Stomach (tissue), 9 donors: ENCODE results near the gene VAMP2. TPM values are rescaled to one million over a fixed set of nuclear protein-coding genes. Genes with fewer than 3 reads are reported as not detected.

Experiments used
- DNase-seq, 2 donors: peaks; one replicate each; pipeline versions ENCODE4 v3.0.0 to v3.0.0-alpha.2; 2013 to 2019
- H3K27ac ChIP-seq, 5 donors: fragments of 200-600 bp in 4 of 5; sonication (generic) in 4 of 5; one replicate each; pipeline ENCODE4 v1.5.1; 2013 to 2019; ENCODE audit warnings: mild to moderate bottlenecking in 1 of 5, moderate library complexity in 1 of 5
- H3K27me3 ChIP-seq, 3 donors: fragments of 200-600 bp; sonication (generic); one replicate each; pipeline ENCODE4 v1.5.1; 2017 to 2019; ENCODE audit warnings: mixed run types in 1 of 3
- H3K36me3 ChIP-seq, 4 donors: fragments of 200-600 bp; sonication (generic); 1 replicate in 3 of 4; 2 replicates in 1 of 4; pipeline ENCODE4 v1.5.1; 2016 to 2019
- H3K4me1 ChIP-seq, 4 donors: fragments of 200-600 bp; sonication (generic); one replicate each; pipeline ENCODE4 v1.5.1; 2016 to 2019
- H3K4me3 ChIP-seq, 4 donors: fragments of 200-600 bp; sonication (generic) in 3 of 4; one replicate each; pipeline ENCODE4 v1.5.1; 2016 to 2019; ENCODE audit warnings: mild to moderate bottlenecking in 1 of 4
- H3K9me3 ChIP-seq, 4 donors: fragments of 200-600 bp; sonication (generic); one replicate each; pipeline ENCODE4 v1.5.1; 2016 to 2019
- CTCF ChIP-seq, 7 experiments: fragments of 450-650 bp in 4 of 7; fragments of 200-600 bp in 3 of 7; sonication (generic) in 3 of 7; IDR thresholded peaks; one replicate each; pipeline ENCODE4 v1.5.1; 2016 to 2019; ENCODE audit warnings: antibody characterized with exemption in 7 of 7, control low read depth in 2 of 7, mild to moderate bottlenecking in 1 of 7
- EP300 ChIP-seq: sonication (generic); formaldehyde crosslinking; IDR thresholded peaks from one replicate; pipeline ENCODE4 v1.6.1; 2017; ENCODE audit warnings: antibody characterized with exemption
- POLR2A ChIP-seq, 4 donors: fragments of 450-650 bp; IDR thresholded peaks; one replicate each; pipeline ENCODE4 v1.6.1; 2016; ENCODE audit warnings: antibody characterized with exemption in 4 of 4, control low read depth in 2 of 4, mild to moderate bottlenecking in 1 of 4, moderate library complexity in 1 of 4
- POLR2AphosphoS5 ChIP-seq, 3 donors: sonication (generic); formaldehyde crosslinking; IDR thresholded peaks; one replicate each; pipeline ENCODE4 v1.6.1; 2016; ENCODE audit warnings: antibody characterized with exemption in 3 of 3
- WGBS, 5 donors: extraction: QIAGEN DNeasy Blood & Tissue Kit in 3 of 5; methylation state at CpG; one replicate each; pipeline versions ENCODE4 v1.1.5 to v1.1.7; 2013 to 2018; 5-methylcytosine and 5-hydroxymethylcytosine counted together
- intact Hi-C: fragments of 100-400 bp; cut with DNase I; formaldehyde crosslinking; loops from one replicate; pipeline ENCODE4 v1.15.1; 2023; ENCODE audit warnings: low total_unique reads
- polyA plus RNA-seq, 3 donors: library from polyadenylated mRNA; stranded (reverse); fragments of 200-250 nt; gene quantifications; one replicate each; pipeline ENCODE4 v1.2.3, GENCODE V29; 2013
- total RNA-seq, 5 donors: library from RNA; depleted of rRNA; stranded (reverse); fragments of >200 nt; gene quantifications; one replicate each; pipeline versions ENCODE4 v1.1.0 to v1.2.3, GENCODE V29; 2014 to 2016
- donor health status: healthy with polysubstance abuse.
- donor health status: Bipolar disorder and iron deficiency.
- donor health status: healthy.

Gene VAMP2
- total and polyA plus RNA-seq, 8 donors, result 6.7 to 104 (median 37.8) TPM

DNA sequence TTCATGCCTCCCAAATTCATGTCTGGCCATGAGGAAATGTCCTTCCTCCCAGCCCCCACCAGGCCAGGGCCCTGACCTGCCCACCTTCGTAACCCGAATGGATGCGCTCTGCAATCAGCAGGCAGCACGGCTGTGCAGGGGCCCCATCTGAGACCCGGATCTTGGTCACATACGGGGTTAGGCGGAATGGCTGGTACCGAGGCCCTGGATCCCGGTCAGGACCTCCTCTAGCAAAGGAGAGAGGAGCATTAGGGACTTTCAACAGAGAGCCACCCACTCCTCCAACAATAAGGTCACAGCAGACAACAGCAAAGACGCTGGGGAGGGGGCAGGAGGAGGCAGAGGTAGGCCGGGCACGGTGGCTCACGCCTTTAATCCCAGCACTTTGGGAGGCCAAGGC, 14.2 kb downstream of the VAMP2 start:
- no peak overlapping the region for H3K4me3 ChIP-seq
- intact Hi-C loops, result no loop called here
- WGBS, 5 donors, result 90 to 95% (median 93%) methylated on average over 13 of the region's 13 CpGs
- no peak for TF ChIP-seq POLR2AphosphoS5 (IDR thresholded peaks at IDR 0.05)
- TF ChIP-seq EP300, result no peak
- TF ChIP-seq POLR2A (IDR thresholded peaks at IDR 0.05), result no peak
- TF ChIP-seq CTCF (IDR thresholded peaks at IDR 0.05), result no peak
- peak overlapping the region in 4 of 5 donors; percentile 41 to 100 (median 46) for H3K27ac ChIP-seq
- DNase-seq, result peak in 1 of 2 donors; percentile 7
- peaks cover 26 to 68% (median 63%) of the 10 kb centered on the region in 4 donors for H3K4me1 ChIP-seq
- H3K27me3 ChIP-seq, result no peaks in the 10 kb centered on the region
- H3K36me3 ChIP-seq, result peaks cover 80 to 84% (median 81%) of the 10 kb centered on the region in 4 donors
- H3K9me3 ChIP-seq, result no peaks in the 10 kb centered on the region

DNA sequence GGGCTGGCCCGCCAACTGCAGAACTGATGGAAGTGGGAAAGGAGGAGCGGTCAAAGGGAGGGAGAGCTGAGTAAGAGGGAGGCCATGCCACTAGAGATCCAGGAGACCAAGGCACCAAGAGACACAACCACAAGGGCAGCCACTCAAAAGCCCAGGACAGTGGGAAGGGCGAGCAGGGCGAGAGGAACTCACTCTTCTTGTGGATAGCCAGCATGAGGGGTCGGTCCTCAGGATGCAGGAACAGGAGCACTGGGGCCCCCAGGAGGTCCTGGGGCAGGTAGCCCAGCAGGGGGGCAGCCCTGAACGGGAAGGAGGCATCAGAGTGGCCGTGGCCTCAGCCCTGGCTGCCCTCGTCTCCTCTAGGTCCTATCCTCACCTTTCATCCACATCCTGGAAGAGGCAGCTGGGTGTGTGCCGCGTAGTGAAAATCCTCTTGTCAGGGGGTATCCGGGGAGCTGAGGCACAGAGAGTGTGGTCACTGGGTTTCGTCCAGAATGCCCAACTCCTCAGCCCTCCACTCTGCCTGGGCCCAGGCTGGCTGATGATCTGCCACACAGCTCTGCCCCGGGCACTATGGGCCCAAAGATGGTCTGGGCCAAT, 14.8 kb downstream of the VAMP2 start:
- no peaks in the 10 kb centered on the region for H3K9me3 ChIP-seq
- peak in 1 of 3 donors; percentile 4 for TF ChIP-seq POLR2AphosphoS5 (IDR thresholded peaks at IDR 0.05)
- no peak for TF ChIP-seq CTCF (IDR thresholded peaks at IDR 0.05)
- no peak for DNase-seq
- peaks cover 19 to 68% (median 58%) of the 10 kb centered on the region in 4 donors for H3K4me1 ChIP-seq
- peak overlapping the region in 1 of 4 donors; percentile 15 for H3K4me3 ChIP-seq
- H3K36me3 ChIP-seq, result peaks cover 81 to 84% (median 83%) of the 10 kb centered on the region in 4 donors
- peak overlapping the region in 4 of 5 donors; percentile 41 to 100 (median 46) for H3K27ac ChIP-seq
- WGBS, 5 donors, result 91 to 96% (median 95%) methylated on average over 7 to 13 of the region's 13 CpGs
- no peaks in the 10 kb centered on the region for H3K27me3 ChIP-seq
- intact Hi-C loops, result no loop called here

- intact Hi-C loops, result no loop called here
- no peak for TF ChIP-seq CTCF (IDR thresholded peaks at IDR 0.05)
- WGBS, 5 donors, result 90 to 92% (median 91%) methylated on average over 19 to 26 of the region's 26 CpGs
- H3K4me1 ChIP-seq, result peaks cover 14 to 69% (median 57%) of the 10 kb centered on the region in 4 donors
- H3K4me3 ChIP-seq, result peak overlapping the region in 1 of 4 donors; percentile 15
- no peaks in the 10 kb centered on the region for H3K27me3 ChIP-seq
- peaks cover 85 to 88% (median 87%) of the 10 kb centered on the region in 4 donors for H3K36me3 ChIP-seq
- peak overlapping the region in 4 of 5 donors; percentile 41 to 100 (median 46) for H3K27ac ChIP-seq
- peak in 1 of 2 donors; percentile 13 for DNase-seq
- H3K9me3 ChIP-seq, result no peaks in the 10 kb centered on the region
These were observed 15.5 kb downstream of the VAMP2 start for GRCh38 chr17:8147141-8147804.

DNA sequence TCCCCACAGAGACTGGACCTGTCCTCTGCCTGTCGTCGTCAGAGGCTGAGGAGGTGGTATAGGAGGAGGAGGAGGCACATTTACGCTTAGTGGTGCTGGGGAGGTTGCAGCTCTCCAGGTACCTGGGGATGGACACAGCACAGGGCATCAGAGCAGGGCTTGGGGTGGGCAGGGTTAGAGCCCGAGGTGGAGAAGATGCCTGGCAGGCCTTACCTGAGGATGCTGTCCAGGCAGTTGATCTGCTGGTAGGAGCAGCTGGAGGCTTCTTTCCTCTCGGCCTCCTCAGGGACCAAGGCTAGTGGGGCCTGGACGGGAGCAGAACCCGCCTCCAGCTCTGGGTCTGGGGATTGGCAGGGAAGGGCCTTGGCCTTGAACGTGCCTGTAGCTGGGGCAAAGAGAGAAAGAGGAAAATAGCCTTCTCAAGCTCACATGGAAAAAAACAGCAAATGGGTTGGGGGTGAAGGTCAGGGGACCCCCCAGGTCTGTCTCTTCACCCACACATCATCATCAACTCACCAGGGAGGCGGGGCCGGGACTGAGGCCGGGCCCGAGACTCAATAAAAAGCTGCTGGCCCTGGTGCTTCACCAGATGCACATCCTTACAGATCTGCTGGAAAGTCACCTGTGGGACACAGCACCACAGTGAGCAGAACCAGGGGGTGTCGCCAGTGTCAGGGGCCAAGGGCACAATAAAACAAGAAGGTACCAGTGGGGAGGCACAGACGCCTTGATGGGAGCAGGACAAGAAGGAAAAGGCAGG, 16.2 kb downstream of the VAMP2 start:
- Histone ChIP-seq H3K4me3 (no peak overlapping the region), H3K4me1 (peaks cover 14 to 76% (median 54%) of the 10 kb centered on the region in 4 donors), H3K9me3 (no peaks in the 10 kb centered on the region), H3K36me3 (peaks cover 92 to 95% (median 94%) of the 10 kb centered on the region in 4 donors), H3K27me3 (no peaks in the 10 kb centered on the region), H3K27ac (peak overlapping the region in 4 of 5 donors; percentile 2 to 100 (median 29))
- no peak for DNase-seq
- intact Hi-C loops, result no loop called here
- TF ChIP-seq POLR2AphosphoS5 (IDR thresholded peaks at IDR 0.05) (no peak), CTCF (IDR thresholded peaks at IDR 0.05) (no peak), POLR2A (IDR thresholded peaks at IDR 0.05) (no peak), EP300 (no peak)
- WGBS, 5 donors, result 89 to 95% (median 92%) methylated on average over 14 of the region's 14 CpGs
